Measurements from ENCODE around the gene CD52.

GRCh38 chr1:26297057-26297790 lies 20.5 kb upstream of the CD52 start:
- no peak for TF ChIP-seq SIN3A (IDR thresholded peaks at IDR 0.05; ENCODE audit: borderline replicate concordance, insufficient read depth, low read depth, low read length)
- no peak for TF ChIP-seq POLR2AphosphoS5 (IDR thresholded peaks at IDR 0.05; ENCODE audit: low read depth, low read length)

Data from Panc1 (cell line).